DND-41 (cell line): ENCODE data around the gene LTBP2.

Experiments used
- ATAC-seq: fragments of 200-7000 bp; cut with Tn5 transposase; 3 replicates; pipeline ENCODE4 v1.9.1; 2021; ENCODE audit warnings: low read depth; ENCODE audit not compliant: insufficient read depth
- DNase-seq: peaks from one replicate; pipeline ENCODE4 v3.0.0-alpha.2; 2020
- H2AFZ ChIP-seq: 2 replicates; pipeline ENCODE4 v1.6.0; 2012; ENCODE audit warnings: low read depth, low read length
- H3K27ac ChIP-seq: 2 replicates; pipeline ENCODE4 v1.5.1; 2012; ENCODE audit warnings: low read length, inconsistent platforms
- H3K27me3 ChIP-seq: fragments of 200-600 bp; sonication (generic); 2 replicates; pipeline ENCODE4 v1.6.0; 2012; ENCODE audit warnings: low read length, mild to moderate bottlenecking, inconsistent platforms; ENCODE audit not compliant: insufficient read depth, poor library complexity
- H3K36me3 ChIP-seq: 2 replicates; pipeline ENCODE4 v1.5.1; 2012; ENCODE audit warnings: low read length, inconsistent platforms; ENCODE audit not compliant: insufficient read depth
- H3K4me1 ChIP-seq: 2 replicates; pipeline ENCODE4 v1.5.1; 2012; ENCODE audit warnings: mild to moderate bottlenecking, low read length; ENCODE audit not compliant: insufficient read depth
- H3K4me2 ChIP-seq: 2 replicates; pipeline ENCODE4 v1.6.0; 2012; ENCODE audit warnings: mild to moderate bottlenecking, moderate library complexity, low read length, inconsistent platforms; ENCODE audit not compliant: insufficient read depth
- H3K4me3 ChIP-seq, 2 experiments: fragments of 200-600 bp in 1 of 2; shearing (Covaris generic) in 1 of 2; 2 replicates each; pipeline ENCODE4 v1.5.1; 2012 to 2016; ENCODE audit warnings: inconsistent platforms in 2 of 2, low read length in 2 of 2, mild to moderate bottlenecking in 2 of 2, low read depth in 1 of 2, moderate library complexity in 1 of 2
- H3K79me2 ChIP-seq: 2 replicates; pipeline ENCODE4 v1.6.0; 2012; ENCODE audit warnings: low read length, inconsistent platforms; ENCODE audit not compliant: insufficient read depth
- H3K9ac ChIP-seq: 2 replicates; pipeline ENCODE4 v1.6.0; 2012; ENCODE audit warnings: low read depth, mild to moderate bottlenecking, inconsistent platforms, low read length, moderate library complexity
- H3K9me3 ChIP-seq: 2 replicates; pipeline ENCODE4 v1.5.1; 2012; ENCODE audit warnings: low read length, moderate library complexity, mild to moderate bottlenecking, inconsistent platforms; ENCODE audit not compliant: insufficient read depth, severe bottlenecking
- H4K20me1 ChIP-seq: 2 replicates; pipeline ENCODE4 v1.6.0; 2012; ENCODE audit warnings: low read length; ENCODE audit not compliant: insufficient read depth
- EZH2 ChIP-seq: IDR thresholded peaks from 3 replicates; pipeline ENCODE4 v1.6.1; 2012; ENCODE audit warnings: borderline replicate concordance, low read depth, mild to moderate bottlenecking, moderate library complexity, low read length, inconsistent platforms; ENCODE audit not compliant: severe bottlenecking
- TF ChIP-seq, protein P1 (sequence below): IDR thresholded peaks from 2 replicates; pipeline ENCODE4 v1.5.1; 2012; ENCODE audit warnings: borderline replicate concordance, low read length, moderate library complexity, mild to moderate bottlenecking; ENCODE audit not compliant: poor library complexity, severe bottlenecking; ENCODE audit errors: extremely low read depth

The LTBP2 gene

GRCh38 chr14:74604157-74604556, 7.9 kb downstream of the LTBP2 start:
- Histone ChIP-seq H3K4me1 (no peaks in the 10 kb centered on the region), H3K9me3 (no peaks in the 10 kb centered on the region), H3K4me2 (no peak overlapping the region), H3K4me3 (no peak overlapping the region), H3K36me3 (no peaks in the 10 kb centered on the region), H3K9ac (no peak overlapping the region), H4K20me1 (no peaks in the 10 kb centered on the region), H3K79me2 (no peaks in the 10 kb centered on the region), H3K27ac (no peak overlapping the region), H2AFZ (no peak overlapping the region), H3K27me3 (peaks cover 5% of the 10 kb centered on the region)
- DNase-seq (no peak), ATAC-seq (no peak)
- TF ChIP-seq EZH2, result no peak
- TF ChIP-seq, protein P1, sequence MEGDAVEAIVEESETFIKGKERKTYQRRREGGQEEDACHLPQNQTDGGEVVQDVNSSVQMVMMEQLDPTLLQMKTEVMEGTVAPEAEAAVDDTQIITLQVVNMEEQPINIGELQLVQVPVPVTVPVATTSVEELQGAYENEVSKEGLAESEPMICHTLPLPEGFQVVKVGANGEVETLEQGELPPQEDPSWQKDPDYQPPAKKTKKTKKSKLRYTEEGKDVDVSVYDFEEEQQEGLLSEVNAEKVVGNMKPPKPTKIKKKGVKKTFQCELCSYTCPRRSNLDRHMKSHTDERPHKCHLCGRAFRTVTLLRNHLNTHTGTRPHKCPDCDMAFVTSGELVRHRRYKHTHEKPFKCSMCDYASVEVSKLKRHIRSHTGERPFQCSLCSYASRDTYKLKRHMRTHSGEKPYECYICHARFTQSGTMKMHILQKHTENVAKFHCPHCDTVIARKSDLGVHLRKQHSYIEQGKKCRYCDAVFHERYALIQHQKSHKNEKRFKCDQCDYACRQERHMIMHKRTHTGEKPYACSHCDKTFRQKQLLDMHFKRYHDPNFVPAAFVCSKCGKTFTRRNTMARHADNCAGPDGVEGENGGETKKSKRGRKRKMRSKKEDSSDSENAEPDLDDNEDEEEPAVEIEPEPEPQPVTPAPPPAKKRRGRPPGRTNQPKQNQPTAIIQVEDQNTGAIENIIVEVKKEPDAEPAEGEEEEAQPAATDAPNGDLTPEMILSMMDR, result no peak

GRCh38 chr14:74601982-74602381, 10.1 kb downstream of the LTBP2 start:
- Histone ChIP-seq H3K4me1 (no peaks in the 10 kb centered on the region), H3K27me3 (peaks cover 5% of the 10 kb centered on the region), H3K9me3 (no peaks in the 10 kb centered on the region), H4K20me1 (no peaks in the 10 kb centered on the region), H3K79me2 (no peaks in the 10 kb centered on the region), H3K9ac (no peak overlapping the region), H3K27ac (no peak overlapping the region), H2AFZ (no peak overlapping the region), H3K4me2 (no peak overlapping the region), H3K36me3 (no peaks in the 10 kb centered on the region), H3K4me3 (no peak overlapping the region)
- DNase-seq (no peak), ATAC-seq (no peak)
- TF ChIP-seq, protein P1, result no peak
- no peak for TF ChIP-seq EZH2

DNA sequence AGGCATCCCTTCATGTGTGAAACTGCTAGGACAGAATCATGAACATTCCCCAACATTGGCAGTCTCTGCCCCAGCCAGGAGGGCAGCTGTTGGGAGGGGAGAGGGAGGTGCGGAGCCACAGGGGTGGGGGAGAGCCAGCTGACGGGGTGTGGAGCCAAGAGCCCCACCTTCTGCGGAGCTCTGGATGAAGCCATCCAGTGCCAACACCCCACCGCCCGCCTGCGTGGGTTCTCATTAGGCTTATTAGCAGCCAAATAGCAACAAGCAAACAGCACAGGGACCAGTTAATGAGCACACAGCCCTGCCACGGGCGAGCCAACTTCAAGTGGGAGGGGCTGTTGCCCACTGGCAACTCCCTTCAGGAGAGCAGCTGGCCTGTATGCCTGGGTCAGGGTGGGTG, 12.1 kb downstream of the LTBP2 start:
- Histone ChIP-seq H3K4me1 (no peaks in the 10 kb centered on the region), H3K79me2 (no peaks in the 10 kb centered on the region), H3K9ac (no peak overlapping the region), H3K27ac (no peak overlapping the region), H2AFZ (no peak overlapping the region), H3K27me3 (no peaks in the 10 kb centered on the region), H4K20me1 (no peaks in the 10 kb centered on the region), H3K9me3 (no peaks in the 10 kb centered on the region), H3K36me3 (no peaks in the 10 kb centered on the region), H3K4me2 (no peak overlapping the region), H3K4me3 (no peak overlapping the region)
- ATAC-seq (no peak), DNase-seq (no peak)
- no peak for TF ChIP-seq EZH2
- TF ChIP-seq, protein P1, result no peak

DNA sequence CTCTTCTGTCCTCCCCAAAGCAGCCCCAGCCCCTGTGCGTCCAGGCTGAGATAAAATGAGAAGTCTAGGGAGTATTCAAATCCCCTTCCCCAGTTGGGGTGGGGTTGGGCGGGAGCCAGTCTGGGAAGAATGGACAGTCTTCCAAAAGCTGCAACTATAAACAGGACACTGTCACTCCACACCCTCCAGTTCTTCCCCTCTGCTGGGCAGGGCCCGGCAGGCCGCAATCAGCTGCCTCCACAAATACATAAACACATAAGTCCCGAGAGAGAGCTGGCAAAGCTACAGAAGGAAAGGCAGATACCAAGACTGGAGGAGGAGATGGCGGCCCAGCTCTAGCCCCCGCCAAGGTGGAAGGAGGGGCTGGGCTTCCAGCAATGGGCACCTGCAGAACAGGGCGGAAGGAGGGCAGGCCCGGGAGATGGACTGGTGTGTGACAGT, 12.7 kb downstream of the LTBP2 start:
- H4K20me1 ChIP-seq, result no peaks in the 10 kb centered on the region
- no peaks in the 10 kb centered on the region for H3K36me3 ChIP-seq
- H3K4me2 ChIP-seq, result no peak overlapping the region
- H3K4me1 ChIP-seq, result no peaks in the 10 kb centered on the region
- no peak overlapping the region for H2AFZ ChIP-seq
- H3K79me2 ChIP-seq, result no peaks in the 10 kb centered on the region
- DNase-seq (no peak), ATAC-seq (no peak)
- H3K27ac ChIP-seq, result no peak overlapping the region
- H3K9ac ChIP-seq, result no peak overlapping the region
- no peaks in the 10 kb centered on the region for H3K27me3 ChIP-seq
- H3K4me3 ChIP-seq, result no peak overlapping the region
- TF ChIP-seq, protein P1, result no peak
- no peak for TF ChIP-seq EZH2
- H3K9me3 ChIP-seq, result no peaks in the 10 kb centered on the region
